Lower leg skin (tissue), 3 donors: ENCODE results near the gene FNDC3B.

ENCODE experiments used
- POLR2A ChIP-seq, 2 donors: fragments of 450-650 bp; IDR thresholded peaks; one replicate each; pipeline ENCODE4 v1.6.1; 2016 to 2017; ENCODE audit warnings: antibody characterized with exemption in 2 of 2, mild to moderate bottlenecking in 1 of 2, moderate library complexity in 1 of 2
- TF ChIP-seq, protein P1 (sequence below), 3 donors: fragments of 450-650 bp; IDR thresholded peaks; one replicate each; pipeline ENCODE4 v1.5.1; 2016; ENCODE audit warnings: antibody characterized with exemption in 3 of 3, mild to moderate bottlenecking in 3 of 3, moderate library complexity in 2 of 3

DNA sequence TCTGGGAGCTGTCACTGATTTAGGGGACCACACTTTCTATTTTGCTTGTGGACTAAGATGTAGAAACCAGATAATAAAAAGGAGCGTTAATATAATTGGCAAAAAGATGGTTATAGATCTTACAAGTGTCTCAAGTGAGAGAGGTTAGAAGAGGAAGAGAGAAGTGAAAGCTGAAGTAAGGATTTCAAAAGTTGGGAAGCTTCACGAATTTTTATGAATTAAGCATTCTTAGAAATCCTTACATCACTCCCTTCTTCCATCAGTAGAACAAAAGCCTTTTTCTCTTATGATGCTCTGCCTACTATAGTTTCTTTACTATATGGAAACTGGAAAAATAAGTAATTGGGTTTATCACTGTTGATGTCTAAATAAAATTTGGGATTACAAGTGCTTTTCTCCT, 146.5 kb downstream of the FNDC3B start:
- TF ChIP-seq POLR2A (IDR thresholded peaks at IDR 0.05): no peak
- TF ChIP-seq, protein P1, sequence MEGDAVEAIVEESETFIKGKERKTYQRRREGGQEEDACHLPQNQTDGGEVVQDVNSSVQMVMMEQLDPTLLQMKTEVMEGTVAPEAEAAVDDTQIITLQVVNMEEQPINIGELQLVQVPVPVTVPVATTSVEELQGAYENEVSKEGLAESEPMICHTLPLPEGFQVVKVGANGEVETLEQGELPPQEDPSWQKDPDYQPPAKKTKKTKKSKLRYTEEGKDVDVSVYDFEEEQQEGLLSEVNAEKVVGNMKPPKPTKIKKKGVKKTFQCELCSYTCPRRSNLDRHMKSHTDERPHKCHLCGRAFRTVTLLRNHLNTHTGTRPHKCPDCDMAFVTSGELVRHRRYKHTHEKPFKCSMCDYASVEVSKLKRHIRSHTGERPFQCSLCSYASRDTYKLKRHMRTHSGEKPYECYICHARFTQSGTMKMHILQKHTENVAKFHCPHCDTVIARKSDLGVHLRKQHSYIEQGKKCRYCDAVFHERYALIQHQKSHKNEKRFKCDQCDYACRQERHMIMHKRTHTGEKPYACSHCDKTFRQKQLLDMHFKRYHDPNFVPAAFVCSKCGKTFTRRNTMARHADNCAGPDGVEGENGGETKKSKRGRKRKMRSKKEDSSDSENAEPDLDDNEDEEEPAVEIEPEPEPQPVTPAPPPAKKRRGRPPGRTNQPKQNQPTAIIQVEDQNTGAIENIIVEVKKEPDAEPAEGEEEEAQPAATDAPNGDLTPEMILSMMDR (IDR thresholded peaks at IDR 0.05): no peak
